Activated naive CD8-positive, alpha-beta T cell treated with anti-CD3 and anti-CD28 coated beads, Interleukin-2, amount 50 U/mL, for 16 hours (primary cell): ENCODE measurements around the gene BRMS1.
"Not testable (repeated sequence)": the region's sequence is repeated elsewhere in the genome, so short reads cannot be mapped to it uniquely, and the experiment has no call there.

ENCODE experiments used
- DNase-seq: peaks from one replicate; pipeline ENCODE4 v3.0.0-alpha.2; 2020; ENCODE audit warnings: low read depth, low spot score

BRMS1 gene, protein sequence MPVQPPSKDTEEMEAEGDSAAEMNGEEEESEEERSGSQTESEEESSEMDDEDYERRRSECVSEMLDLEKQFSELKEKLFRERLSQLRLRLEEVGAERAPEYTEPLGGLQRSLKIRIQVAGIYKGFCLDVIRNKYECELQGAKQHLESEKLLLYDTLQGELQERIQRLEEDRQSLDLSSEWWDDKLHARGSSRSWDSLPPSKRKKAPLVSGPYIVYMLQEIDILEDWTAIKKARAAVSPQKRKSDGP

DNA sequence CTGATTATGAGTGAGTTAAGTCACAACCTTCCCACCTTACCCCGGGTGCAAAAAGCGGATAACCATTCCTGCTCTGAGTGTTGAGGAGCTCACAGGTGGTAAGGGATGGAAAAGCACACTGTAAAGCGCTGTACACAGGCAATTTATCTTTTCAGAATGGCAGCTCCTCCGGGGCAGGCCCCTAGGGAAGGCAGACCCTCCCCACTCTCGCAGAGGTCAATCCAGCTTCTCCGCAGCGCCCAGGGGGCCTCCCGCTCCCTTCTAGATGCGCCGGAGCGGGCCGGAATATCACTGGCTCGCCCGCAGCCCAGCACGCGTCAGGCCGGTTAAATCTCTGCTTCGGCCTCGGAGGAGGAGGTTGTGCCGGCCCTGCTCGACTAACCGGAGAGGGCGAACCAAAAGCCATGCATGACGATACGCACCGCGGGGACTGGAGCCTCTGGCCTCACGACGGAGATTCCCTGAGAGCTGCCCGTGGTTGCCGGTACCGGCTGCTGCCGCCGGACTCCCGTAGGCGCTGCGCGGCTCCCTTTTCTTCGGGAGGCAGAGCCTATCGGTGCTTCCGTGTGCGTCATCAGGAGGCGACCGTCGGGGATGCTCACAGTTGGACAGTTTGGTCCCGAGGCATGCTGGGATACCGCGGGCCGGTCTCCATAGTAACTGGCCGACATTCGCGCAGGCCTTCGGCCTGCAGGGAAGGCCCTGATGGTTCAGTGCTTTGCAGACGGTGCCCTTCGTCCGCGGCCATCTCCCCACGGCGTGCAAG is at the start of gene BRMS1:
BRMS1 (minus strand) TSS at position 555 of the 766 bp plus-strand sequence. CDS start 2,870 bp downstream, outside the sequence.
- peak; percentile 85 for DNase-seq

DNA sequence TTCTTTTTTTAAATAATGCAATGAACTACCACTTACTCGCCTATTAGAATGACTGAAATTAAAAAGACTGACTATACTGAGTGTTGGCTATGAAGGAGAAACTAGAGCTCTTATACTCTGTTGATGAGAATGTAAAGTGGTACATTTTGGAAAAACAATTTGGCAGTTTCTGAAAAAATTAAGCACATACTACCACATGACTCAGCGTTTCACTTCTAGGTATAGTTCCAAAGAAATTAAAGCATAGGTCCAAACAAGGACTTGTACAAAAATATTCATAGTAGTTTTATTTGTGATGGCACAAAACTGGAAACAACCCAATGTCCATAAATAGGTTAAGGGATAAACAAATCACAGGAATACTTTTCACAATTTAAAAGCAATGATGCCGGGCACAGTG is 49.0 kb upstream of the BRMS1 start:
- no peak for DNase-seq

DNA sequence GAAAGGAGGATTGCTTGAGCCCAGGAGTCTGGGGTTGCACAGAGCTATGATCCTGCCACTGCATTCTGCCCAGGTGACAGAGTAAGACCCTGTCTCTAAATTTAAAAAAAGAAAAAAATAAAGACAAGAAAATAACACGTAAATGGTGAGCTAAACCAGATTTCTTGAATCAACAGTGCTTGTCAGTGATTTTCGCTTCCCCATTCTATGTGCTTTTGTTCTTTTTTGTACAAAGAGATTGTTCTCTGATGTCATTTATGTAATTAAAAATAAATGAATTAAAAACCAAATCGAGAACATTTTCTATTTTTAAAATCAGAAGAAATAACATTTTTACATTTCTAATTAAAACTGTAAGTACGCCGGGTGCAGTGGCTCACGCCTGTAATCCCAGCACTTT is 46.4 kb upstream of the BRMS1 start:
- no peak for DNase-seq

DNA sequence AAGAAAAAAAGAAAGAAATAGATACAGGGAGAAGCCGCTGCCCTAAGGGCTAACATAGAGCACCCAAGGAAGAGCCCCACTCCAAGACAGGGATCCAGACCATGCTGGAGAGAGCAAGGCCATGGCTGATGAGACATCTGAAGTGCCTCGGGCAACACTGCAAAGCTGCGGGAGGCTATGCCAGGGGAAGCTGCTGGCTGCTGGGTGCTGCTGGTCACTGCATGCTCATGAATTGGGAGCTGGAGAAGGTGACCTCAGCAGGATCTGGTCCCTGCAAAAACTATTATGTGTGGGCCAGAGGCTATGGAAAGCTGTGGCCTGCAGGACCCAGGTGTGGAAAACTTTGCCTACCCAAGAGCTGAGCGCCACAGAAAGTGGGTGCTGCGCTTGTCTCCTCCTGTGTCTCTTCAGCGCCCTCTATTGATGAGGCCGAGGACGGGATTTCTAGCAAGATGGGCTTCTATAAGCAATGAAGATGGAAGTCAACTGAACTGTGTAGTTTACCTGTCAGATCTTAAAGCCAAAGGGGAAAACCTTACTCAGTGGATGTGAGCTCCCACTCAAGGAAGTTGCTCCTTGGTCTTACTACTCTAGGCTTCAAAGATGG is 44.0 kb upstream of the BRMS1 start:
- peak; percentile 36 for DNase-seq

DNA sequence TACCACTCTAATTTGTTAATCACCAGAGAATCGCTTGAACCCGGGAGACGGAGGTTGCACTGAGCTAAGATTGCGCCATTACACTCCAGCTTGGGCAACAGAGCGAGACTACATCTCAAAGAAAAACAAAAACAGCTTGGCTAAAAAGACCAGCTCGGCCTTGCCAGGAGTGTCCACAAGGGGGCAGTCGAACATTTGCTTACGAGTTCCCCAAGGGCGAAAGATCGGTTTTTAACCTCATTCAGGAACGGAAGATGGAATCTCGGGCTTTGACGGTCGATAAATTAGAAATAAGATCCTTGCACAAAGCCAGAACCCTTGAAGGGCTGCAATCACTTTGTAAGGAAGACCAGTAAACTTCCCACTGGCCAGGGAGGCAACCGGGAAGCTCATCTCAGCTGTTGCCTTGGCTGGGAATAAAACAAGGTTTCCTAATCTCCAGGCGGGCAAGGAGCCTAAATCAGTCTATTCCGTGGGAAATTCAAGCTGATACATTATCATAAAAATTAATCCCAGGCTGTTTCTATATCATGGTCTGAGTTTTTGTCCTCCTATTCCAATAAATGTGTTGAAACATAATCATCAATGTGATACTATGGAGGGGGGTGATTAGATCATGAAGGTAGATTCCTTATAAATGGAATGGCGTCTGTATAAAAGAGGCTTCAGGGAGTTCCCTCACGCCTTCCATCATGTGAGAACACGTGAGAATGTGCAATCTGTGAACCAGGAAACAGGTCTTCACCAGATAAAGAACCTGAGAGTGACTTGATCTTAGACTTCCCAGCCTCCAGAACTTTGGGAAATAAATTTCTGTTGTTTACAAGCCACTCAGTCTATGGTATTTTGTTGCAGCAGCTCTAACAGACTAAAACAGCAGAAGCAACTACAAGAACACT is 41.5 kb upstream of the BRMS1 start:
- peak; percentile 76 for DNase-seq

DNA sequence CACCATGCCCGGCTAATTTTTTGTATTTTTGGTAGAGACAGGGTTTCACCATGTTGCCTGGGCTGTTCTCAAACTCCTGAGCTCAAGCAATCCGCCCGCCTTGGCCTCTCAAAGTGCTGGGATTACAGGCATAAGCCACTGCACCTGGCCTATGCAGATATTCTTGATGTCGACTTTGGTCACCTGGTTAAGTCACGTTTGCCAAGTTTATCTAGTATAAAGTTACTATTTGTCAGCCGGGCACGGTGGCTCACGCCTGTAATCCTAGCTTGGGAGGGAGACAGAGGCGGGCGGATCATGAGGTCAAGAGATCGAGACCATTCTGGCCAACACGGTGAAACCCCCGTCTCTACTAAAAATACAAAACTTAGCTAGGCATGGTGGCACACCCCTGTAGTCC is 39.4 kb upstream of the BRMS1 start:
- not testable (repeated sequence) for DNase-seq

DNA sequence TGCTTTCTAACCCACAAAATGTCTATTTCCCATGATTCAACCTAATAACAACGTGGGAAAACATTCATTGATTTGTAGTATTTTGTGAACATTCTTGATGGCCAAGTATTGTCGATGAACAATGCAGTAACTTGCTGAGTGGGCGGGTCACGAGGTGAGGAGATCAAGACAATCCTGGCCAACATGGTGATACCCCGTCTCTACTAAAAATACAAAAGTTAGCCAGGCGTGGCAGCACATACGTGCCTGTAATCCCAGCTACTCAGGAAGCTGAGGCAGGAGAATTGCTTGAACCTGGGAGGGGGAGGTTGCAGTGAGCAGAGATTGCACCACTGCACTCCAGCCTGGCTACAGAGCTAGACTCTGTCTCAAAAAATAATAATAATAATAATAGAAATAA is 35.4 kb upstream of the BRMS1 start:
- DNase-seq, result not testable (repeated sequence)

DNA sequence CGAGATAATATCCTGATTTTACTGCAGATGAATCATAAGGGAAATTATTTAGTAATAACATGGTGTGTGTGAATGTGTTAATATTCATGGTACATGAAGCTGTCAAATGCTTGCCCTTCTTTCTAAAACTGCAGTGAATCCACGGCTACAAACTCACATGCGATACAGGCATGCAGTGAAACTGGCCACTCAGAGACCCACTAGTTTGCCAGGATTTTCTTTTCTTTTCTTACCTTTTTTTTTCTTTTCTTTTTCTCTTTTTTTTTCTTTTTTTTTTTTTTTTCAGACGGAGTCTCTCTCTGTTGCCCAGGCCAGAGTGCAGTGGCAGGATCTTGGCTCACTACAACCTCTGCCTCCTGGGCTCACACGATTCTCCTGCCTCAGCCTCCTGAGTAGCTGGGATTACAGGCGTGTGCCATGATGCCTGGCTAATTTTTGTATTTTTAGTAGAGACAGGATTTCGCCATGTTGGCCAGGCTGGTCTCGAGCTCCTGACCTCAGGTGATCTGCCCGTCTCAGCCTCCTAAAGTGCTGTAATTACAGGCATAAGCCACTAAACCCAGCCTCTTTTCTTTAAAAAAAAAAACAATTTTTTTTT is 28.9 kb upstream of the BRMS1 start:
- not testable (repeated sequence) for DNase-seq

DNA sequence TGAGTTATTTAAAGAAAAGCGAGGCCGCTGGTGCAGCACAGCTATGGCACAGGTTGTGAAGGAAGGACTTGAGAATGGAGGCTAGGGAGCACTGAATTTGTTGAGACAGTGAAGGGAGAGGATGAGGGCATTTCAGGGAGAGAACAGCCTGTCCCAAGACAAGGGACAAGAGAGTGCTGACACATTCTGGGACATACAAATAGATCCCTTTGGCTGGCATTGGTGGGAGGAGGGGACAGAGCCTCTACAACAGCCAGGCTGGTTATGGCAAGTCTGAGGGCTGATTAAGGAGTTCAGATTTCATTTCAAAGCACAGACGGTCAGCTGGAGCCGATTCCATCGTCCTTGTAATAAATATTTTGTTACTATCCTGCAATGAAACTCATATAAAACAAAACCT is 28.4 kb upstream of the BRMS1 start:
- no peak for DNase-seq

DNA sequence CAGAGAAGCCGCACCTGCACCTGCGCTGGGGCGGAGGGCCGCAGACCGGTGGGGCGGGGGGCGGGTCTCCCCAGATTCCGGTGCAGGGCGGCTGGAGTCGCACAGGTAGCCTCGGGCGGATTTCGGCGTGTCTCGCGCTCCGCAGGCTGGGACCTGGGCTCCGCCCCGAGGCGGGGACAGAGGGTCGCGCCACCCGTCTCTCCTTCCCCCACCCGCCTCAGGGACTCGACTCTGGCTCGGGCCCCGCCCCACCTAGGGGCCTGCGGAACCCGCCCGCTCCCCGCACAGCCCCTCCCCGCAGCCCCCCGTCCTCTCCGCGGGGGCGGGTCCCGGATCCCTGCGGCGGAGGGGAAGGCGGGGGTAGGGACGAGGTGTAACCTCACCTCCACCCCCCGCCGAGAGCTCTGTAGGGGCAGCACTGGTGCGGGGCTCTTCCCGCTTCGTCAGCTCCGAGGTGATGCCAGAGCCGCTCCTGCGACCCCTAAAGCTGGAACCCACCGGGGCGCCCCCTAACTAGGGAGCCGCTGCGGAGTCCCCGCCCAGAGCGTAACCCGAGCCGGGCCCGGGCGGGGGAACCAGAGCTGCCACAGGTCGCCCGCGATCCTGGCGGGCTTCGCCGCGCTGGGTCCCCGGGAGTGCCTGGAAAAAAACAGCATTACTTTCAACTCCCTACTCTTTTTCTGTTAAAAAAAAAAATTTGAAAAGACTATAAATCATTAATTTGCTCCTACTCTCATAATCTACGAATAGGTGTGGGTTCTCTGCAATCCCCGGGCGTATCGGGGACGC is 26.9 kb upstream of the BRMS1 start, which contains the start of gene SLC29A2:
SLC29A2 (minus strand) TSS at position 134 of the 789 bp plus-strand sequence. CDS start 169 bp downstream, outside the sequence.
- peak; percentile 71 for DNase-seq

DNA sequence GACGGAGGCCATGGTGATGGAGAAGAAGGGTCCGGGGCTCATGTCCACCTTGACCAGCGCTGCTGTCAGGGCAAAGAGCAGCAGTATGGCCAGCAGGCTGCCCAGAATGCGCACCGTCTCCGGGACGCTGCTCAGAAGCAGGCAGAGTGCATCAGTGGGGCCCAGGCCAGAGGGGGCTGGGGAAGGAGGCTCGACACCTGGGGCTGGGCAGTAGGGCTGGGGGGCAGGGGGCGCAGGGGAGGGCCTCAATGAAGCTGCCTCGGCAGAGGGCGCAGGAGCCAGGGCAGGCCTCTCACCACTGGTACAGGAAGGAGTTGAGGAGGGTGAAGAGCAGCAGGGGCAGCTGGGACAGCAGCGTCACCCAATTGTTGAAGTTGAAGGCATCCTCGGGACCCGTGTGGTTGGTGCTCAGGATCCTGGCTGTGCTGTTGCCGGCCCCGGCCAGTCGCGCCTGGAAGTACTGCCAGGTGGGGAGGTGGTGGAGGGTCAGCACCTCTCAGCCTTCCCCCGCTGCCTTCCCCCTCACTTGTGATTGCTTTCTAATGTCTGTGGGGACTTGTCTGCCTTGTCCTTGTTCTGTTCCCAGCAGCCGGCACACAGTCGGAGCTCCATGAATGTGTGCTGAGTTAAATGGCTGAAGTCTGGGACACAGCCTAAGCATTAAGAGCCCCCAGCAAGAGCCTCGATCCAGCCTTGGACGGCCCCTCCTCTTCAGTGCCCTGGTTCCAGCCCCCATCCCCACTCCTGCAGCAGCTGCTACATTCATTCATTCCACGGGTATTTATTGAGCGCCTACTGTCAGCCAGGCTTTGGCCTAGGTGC is 24.4 kb upstream of the BRMS1 start:
- DNase-seq, result no peak

DNA sequence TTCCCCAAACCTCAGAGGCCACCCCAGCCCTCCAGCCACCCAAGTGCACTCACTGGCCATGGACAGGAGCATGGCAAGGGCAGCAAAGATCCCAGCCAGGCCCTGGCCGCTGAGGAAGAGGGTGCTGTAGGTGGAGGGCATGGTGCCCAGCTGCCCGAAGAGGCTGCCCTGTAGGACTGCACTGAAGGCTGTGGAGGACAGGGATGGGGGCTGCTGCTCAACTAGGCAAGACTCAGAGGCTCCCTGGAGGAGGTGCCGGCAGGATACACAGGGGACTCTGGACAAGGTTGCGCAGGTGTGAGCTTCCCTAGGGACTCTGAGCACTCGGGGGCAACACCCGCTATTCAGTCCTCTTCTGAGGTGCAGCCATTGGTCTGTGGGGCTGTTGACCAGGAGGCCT is 23.6 kb upstream of the BRMS1 start:
- no peak for DNase-seq

DNA sequence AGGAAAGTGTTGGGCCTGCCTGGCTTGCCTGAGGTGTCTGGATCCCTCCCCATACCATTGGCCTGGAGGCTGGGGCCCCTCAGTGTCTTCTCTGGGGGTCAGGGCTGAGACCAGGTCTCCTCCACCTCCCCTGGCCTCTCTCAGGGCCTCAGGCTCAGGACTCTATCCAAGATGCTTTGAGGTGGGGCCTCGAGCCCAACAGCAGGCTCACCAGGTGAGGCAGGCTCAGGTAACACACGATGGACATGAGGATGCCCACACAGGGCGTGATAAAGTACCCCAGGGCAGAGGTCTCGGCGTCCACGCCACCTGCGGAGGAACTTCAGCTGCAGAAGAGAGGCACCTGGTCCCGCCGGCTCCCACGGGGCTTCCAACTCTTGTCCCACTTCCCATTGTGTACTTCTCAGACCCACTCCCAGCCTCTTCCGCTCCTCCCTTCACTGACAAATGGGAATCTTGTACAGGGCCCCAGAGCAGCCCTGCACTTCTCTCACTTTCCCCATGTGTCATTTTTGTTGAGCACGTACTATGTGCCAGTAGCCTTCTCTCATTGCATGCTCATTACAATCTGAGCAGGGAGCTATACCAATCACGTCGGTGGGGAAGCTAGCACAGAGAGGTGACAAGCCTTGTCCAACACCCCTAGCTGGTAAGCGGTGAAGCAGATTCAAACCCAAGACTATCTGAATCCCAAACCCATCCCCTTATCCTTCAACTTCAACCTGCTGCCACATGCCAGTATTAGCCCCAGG is 22.8 kb upstream of the BRMS1 start:
- no peak for DNase-seq

DNA sequence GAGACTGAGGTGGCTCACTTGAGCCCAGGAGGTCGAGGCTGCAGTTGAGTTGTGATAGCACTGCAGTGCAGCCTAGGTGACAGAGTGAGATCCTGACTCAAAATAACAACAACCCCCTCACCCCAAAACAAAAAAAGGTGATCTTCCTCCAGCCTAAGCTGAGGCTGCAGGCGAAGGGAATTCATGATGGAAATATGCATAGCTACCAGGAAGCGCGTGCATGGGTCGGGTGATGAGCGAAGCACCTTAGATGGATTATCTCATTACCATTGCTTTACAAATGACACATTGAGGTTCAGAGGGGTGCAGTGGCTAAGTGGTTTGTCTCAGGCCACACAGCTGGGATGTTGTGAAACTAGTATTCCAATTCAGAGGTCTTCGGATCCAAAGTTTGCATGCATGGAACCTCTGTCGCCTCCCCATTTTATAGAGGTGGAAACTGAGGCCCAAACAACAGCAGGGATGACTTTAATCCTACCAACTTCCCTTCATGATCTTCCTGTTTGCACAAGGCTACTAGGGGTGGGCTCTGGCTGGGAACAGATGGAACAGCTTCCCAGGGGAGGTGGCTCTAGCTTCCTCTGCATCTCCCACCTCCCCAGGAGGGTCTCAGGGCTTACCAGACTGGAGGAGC is 22.1 kb upstream of the BRMS1 start:
- DNase-seq, result no peak

DNA sequence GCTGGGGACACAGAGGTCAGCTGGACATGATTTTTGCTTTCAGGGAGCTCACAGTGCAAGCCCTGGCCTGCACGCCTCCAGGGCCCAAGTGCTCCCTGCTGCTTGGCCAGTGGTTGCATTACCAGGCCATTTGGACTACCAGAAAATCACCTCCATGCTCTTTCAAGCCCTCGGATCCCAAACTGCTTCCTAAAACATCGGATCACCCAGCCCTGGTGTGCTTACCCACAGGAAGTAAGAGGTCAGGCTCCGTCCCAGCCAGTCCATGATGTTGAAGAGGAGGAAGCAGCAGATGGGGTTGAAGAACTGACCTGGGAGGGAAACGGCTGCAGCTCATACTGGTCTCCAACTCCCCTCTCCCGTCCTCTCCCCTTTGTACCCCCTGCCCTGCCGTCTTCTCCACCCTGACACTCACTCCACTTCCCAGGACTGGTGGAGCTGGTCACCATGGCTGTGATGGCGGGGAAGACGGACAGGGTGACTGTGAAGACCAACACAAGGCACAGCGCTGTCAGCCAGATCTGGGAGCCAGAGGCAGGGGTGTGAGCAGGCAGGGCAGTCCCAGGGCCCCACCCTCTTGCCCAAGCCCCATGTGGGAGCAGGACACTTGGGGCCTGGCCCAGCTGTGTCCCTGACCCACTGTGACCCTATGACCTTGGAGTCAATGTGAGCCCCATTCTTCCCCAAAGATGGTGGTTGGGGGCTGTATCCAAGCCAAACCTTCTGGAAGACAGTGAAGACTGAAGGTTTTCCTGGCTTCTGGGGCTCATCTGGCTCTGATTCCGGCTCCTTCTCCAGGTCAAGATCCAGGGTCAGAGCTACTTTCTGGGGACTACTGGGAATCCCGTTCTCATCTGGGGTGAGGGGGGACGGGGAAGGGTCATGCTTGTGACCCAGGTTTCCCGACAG is 21.1 kb upstream of the BRMS1 start:
- no peak for DNase-seq

DNA sequence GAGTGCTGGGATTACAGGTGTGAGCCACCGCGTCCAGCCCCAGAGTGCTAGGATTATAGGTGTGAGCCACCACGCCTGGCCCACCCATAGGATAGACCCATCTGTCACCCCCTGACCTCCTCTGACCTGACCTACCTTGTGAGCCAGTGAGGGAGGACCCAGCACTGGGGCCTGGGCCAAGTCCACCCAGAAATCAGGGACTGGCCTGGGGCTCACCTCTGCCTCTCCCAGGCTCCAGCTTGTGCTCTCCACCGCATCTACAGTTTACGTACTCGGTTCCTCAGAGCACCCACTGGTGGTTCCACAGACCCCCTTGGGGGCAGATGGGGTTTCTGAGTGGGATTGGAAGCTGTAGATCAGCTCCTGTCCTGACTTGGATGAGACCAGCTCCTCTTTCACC is 20.3 kb upstream of the BRMS1 start:
- DNase-seq, result no peak

DNA sequence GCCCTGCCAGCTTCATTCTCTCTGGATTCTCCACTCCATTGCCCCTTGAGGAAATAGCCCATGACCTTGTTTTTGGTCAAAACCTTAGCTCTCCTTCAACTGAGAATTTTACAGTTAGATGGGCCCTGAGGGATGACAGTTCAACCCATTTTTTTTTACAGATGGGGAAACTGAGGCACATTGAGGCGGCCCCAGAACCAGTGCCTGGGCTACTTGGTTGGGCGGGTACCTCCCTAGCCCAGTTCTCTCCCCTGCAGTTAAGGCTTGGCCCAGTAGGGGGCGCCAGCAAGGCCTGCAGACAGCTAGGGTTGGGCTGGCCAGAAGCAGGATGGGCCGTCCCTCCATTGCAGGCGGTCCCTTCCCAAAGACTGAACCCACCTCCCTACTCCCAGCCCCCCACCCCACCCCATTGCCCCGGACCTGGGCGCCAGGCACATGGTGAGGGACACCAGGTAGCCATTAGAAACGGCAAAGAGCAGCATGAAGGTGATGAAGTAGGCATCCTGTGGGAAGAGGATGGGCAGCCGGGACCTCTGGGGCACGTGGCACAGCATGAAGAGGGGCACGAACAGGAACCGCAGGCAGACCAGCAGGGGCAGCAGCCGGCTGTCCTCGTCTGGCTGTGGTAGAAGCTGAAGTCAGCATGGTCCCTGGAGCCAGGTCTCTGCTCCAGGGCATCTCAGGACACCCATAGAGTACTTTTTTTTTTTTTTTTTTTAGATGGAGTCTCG is 19.1 kb upstream of the BRMS1 start:
- peak; percentile 48 for DNase-seq
